H1 (cell line): Measurements from ENCODE around the gene NPTXR. TPM values are rescaled to one million over a fixed set of nuclear protein-coding genes. Genes with fewer than 3 reads are reported as not detected.

ENCODE experiments used
- CHD1 ChIP-seq: IDR thresholded peaks from 2 replicates; pipeline ENCODE4 v1.6.1; 2012; ENCODE audit warnings: low read depth, low read length, improper control_type of control experiment
- CTCF ChIP-seq, 3 experiments: IDR thresholded peaks; 1 replicate in 2 of 3; 2 replicates in 1 of 3; pipeline versions ENCODE4 v1.5.1 to v1.6.1; 2011; ENCODE audit warnings: low read length in 3 of 3, mild to moderate bottlenecking in 3 of 3, inconsistent platforms in 2 of 3, low read depth in 1 of 3, moderate library complexity in 1 of 3; ENCODE audit not compliant: insufficient read depth in 1 of 3; ENCODE audit errors: control extremely low read depth in 1 of 3
- EP300 ChIP-seq, 2 experiments: IDR thresholded peaks; 1 replicate in 1 of 2; 2 replicates in 1 of 2; pipeline ENCODE4 v1.6.1; 2011 to 2012; ENCODE audit warnings: low read depth in 2 of 2, low read length in 2 of 2, mild to moderate bottlenecking in 2 of 2, borderline replicate concordance in 1 of 2, inconsistent platforms in 1 of 2, moderate library complexity in 1 of 2
- MAFK ChIP-seq: IDR thresholded peaks from 2 replicates; pipeline ENCODE4 v1.6.1; 2012; ENCODE audit warnings: low read depth, mild to moderate bottlenecking, improper control_type of control experiment, low read length
- POLR2AphosphoS5 ChIP-seq: IDR thresholded peaks from 2 replicates; pipeline ENCODE4 v1.6.1; 2011; ENCODE audit warnings: low read depth, low read length
- polyA plus RNA-seq, 7 experiments: library from polyadenylated mRNA; depleted of rRNA in 3 of 7; stranded (reverse) in 5 of 7; unstranded in 2 of 7; fragments of >200 nt in 5 of 7; fragments of 200-250 nt in 2 of 7; gene quantifications; 1 replicate in 5 of 7; 2 replicates in 1 of 7; 4 replicates in 1 of 7; pipeline versions ENCODE4 v1.2.1 to v1.2.3, GENCODE V29; 2011 to 2013; ENCODE audit warnings: missing spikeins in 2 of 7, mixed read lengths in 2 of 7
- total RNA-seq: library from RNA; stranded (reverse); fragmentation: NEBNext Ultra II Directional; extraction: Animal tissue kit (Norgen Biotek cat#: 25700); gene quantifications from 2 replicates; pipeline ENCODE4 v1.2.1, GENCODE V29; 2021

Gene NPTXR
- total and polyA plus RNA-seq, 2 of the 8 experiments (the other 6 are each of a cell fraction or from before 2014, with no cell fraction given) = 3.7 to 6.4 TPM

DNA sequence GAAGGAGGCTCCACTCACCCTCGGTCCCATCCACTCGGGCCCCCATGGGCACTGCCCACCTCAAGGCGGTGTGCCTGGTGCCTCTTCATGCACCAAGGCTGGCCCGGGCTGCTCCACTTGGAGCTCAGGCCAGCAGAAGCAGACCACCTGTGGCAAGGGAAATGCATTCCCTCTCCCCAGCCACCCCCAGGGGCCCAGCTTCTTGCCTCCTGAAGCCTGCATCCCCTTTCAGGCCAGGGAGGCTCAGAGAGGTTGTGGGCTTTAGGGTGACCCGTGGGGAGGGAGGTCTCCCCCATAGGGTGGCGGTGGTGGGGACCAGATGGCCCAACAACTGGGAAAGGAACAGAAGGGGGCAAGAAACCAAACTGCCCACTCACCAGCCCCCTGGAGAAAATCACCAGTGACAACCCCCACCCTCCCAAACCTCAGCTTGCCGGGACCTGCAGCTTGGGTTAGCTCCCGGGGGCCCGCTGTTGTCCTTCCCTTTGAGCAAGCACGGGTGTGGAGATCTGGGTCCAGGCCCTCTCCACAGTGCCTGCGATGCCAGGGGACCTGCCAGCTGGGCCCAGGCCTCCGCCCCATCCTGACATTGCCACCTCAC, 19.8 kb upstream of the NPTXR start (continued):
- no peak; the same call in 1 of the 2 replicates for TF ChIP-seq POLR2AphosphoS5
- TF ChIP-seq EP300 (IDR thresholded peaks at IDR 0.05; ENCODE audit: borderline replicate concordance in 1 of 2, low read depth in 2 of 2, low read length in 2 of 2) = no peak
- TF ChIP-seq CTCF (IDR thresholded peaks at IDR 0.05; ENCODE audit: control extremely low read depth in 1 of 3, insufficient read depth in 1 of 3, low read depth in 1 of 3, low read length in 3 of 3) = no peak
- TF ChIP-seq CHD1 = no peak
- TF ChIP-seq MAFK = no peak
- TF ChIP-seq, all 59 proteins: peak for 0
